Stimulated activated CD4-positive, alpha-beta T cell treated with anti-CD3 and anti-CD28 coated beads, Interleukin-12 subunit alpha, Interleukin-12 subunit beta, amount 100 ng/mL, for 48 hours (primary cell): ENCODE results near the gene GPM6B.

Experiments
- DNase-seq, 3 donors: peaks; one replicate each; pipeline ENCODE4 v3.0.0-alpha.2; 2020; ENCODE audit warnings: low read depth in 2 of 3, low spot score in 1 of 3

GPM6B gene

DNA sequence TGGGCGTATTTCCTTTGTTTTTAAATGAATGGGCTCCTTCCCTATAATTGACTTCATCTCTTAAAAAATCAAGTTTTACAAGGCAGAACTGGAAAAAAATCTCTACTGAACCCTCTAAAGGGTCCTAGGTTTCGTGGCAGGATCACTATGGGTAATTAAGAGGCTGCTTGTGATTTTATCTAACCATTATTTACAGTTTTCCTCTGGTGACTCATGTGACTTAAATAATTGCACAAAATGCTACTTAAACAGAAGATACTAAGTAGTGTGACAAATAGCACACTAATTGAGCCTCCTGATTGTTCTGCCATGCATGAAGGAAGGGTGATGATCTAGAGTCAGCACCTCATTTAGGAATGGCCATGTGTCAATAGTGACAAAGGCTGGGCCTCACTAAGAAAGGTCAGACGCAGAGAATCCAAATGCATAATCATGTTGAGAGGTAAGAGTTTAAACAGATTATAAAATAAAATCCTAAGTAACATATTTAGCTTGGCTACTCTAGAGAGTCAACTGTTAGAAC lies 46.8 kb downstream of the GPM6B start:
- DNase-seq, result no peak

DNA sequence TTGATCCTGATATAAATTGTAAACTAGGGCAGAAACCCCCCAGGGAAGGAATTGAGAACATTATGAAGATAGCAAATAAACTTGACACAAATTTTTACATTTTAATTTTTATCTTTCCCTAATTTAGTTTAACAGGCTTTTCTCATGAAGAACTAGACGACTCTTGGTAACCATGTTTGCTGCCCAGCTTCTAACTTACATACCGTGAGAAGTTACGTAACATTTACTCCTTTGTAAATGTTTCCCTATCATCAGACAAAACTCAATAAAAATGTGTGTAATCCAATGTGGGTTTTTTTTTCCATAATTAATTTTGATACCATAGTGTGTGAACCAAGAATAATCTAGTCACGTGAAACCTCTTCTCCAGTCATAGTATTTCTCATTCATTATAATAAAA lies 48.0 kb downstream of the GPM6B start:
- DNase-seq, result no peak

DNA sequence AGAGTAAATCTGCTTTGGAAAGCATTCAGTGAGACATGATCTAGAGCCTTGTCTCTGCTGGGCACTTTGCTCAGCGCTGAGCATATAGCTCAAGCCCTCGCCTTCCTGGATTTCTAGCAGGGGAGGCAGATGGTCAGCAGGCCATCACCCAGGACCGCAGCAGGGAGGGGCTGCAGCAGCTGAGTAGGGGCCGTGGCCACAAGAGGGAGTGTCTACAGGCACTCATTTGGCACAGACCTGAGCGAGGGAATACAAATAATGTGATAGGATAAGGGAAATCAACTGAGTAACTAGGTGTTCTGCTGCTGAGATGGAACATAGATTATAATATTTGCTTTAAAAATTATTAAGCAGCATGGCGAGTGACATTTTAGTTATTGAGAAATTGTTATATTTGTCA lies 52.1 kb downstream of the GPM6B start:
- DNase-seq, result no peak

DNA sequence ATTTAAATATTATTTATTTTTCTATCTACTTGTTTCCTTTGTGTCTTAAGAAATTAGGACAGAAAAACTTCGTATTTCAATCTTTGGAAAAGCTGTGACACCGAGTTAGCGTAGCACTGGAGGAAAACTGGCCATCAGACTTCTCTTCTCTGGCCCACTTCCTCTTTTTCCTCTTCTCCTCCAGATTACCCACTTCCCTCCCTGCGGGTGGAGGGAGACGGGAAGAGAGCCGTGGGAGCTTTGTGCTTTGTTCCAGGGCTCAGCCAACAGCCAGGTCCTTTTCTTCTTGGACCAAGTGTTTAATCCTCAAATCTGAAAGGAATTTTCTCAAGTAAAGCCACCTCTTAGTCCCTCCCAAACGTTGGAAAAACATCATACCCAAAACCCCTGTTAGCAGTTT lies 52.6 kb downstream of the GPM6B start:
- DNase-seq, result no peak

DNA sequence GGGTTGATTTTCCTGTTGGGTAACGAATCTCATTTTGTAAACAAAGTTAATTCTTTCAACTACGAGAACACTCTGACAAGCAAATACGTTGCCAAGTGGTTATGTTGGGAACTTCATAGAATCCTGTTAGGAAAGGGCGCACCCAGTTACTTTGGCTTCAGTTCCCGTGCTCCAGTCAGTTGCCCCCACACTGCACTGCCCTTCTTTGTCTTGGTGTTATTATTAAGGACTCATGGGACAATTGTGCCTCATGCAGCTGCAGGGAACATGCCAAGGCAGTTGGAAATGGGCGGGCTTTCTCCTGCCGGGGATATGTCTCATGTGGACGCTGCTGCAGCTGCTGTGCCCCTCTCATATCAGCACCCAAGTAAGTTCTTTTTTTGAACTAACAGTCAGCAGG lies 53.4 kb downstream of the GPM6B start:
- DNase-seq, result no peak

DNA sequence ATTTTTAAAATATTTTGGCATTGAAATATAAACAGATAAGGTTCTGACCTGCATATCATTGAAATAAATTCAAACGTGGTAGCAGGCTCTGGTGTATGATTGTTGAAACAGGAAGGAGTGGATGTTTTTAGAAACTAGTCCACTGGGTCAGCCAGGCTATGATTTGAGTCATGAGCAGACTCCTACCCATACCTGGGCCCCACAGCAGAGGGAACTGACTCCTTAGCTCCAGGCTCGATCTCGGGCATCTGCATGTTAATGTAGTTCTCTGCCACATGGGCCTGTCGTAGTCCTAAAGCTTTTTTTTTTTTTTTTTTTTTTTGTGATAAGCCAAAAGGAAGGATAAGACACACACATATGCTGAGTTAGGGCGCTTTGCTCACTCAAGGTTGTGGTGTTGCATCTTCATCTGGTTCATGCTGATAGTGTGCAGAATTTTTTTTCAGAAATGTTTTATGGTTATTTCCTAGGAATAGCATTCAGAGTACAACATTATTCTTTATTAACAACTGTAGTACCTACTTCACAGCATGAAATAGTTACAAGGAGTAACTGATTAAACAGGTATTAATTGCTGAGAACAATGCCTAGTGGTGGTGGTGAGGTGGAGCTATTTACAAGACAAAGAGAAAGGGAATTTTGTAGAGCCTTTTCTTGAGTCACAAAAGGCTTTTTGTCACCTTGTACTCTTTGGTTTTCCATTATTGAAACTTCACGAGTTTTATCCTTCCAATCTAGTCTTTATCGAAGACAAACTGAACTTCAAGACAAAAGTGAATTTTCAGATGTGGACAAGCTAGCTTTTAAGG lies 55.1 kb downstream of the GPM6B start:
- no peak for DNase-seq

DNA sequence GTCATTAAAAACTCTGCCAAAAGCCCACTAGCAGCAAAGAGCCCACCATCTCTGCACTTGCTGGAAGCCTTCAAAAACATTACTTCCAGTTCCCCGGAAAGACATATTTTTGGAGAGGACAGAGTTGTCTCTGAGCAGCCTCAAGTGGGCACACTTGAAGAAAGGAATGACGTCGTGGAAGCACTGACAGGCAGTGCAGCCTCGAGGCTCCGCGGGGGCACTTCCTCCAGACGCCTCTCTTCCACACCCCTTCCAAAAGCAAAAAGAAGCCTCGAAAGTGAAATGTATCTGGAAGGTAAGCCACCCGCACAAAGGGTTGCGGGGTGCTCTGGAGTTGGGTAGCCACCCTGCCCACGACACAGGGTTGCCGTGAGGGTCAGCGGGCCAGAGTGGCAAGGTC lies 56.5 kb downstream of the GPM6B start:
- no peak for DNase-seq

DNA sequence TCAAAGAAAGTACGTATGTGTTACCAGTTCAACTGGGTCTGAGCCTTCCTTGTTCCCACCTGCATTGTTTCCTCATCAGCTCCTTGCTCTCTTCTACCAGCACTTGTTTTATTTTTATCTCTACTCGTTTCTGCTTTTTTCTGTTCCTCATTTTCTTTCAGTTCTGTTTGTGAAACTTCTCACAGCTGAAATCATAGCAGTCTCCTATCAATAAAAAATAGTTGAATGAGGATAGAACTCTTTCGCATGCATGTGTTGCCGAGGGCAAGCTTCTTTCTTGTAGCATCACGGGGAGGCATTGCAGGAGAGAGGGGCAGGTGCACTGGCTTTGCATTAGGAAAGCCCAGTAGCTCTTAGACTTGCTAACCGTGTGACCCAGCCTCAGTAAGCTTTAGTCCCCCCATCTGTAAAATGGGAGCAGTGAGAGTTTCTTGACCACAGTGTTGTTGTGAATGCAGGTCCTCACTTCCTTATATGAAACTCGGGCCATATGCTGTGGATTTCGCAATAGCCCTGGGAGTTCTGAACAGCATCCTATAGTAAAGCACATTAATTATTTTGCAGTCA lies 57.7 kb downstream of the GPM6B start:
- no peak for DNase-seq

DNA sequence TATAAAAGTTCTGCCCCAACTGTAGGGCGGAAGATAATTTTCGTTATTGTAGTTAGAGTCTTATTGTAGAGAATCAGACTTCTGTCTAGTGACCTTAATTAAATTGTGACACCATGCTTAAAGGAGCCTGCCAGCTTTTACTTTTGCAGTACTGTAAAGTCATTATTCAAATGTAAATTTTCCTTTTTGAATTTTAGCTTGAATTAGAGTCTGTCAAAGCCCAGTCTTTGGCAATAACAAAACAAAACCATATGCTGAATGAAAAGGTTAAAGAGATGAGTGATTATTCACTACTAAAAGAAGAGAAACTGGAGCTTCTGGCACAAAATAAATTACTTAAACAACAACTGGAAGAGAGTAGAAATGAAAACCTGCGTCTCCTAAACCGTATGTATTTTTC lies 60.5 kb downstream of the GPM6B start:
- no peak for DNase-seq

DNA sequence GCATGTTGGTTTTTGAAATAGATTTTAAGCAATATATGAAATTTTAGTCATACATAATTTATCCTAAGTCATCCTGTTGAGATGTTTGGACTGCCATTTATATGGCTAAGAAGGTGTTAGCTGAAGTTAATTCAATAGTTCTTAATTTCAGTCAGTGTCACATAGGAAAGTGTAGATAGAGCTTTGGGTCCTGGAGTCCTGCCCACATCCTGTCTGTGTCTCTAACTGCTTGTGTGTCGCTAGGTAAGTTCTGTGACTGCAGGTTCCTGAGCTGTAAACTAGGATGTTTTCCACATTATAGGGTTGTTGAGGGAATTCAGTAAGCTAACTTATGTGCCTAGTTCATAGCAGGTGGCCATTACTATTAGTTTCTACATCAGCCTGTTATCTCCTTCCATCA lies 61.6 kb downstream of the GPM6B start:
- no peak for DNase-seq

DNA sequence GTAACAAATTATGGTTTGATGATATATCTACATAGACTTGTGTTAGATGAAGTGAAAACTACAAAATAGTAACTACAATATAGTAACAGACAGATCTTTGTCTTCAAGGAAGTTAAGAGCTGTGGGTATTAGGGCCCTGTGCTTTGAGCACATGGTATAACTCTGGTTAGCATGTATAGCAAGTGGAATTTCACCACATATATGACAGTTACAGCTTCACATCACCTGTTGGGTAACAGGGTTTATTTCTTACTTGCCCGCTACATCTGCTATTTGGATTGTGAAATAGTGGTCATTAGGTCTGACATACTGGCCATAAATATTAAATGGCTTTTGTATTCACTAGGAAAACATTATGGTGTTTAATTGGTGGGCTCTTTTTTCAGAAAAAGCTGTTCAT lies 62.1 kb downstream of the GPM6B start:
- no peak for DNase-seq

DNA sequence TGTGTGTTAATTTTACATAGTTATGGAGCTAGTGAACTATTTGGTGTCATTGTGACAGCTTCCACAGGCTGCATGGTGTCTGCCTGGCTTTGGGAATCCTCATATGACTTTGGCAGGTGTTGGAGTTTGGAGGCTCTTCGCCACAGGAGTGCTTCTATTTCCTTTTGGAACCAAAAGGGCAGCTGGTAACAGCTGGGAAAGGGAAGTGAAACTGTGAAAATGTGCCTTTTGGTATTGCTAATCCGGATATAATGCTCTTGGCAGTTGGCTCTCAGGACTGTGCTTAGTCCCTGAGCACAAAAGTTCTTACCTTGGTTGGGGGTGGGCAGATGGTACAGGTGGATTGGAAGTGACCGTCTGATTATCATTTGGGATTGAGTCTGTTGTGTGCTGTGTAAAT lies 64.2 kb downstream of the GPM6B start:
- no peak for DNase-seq

DNA sequence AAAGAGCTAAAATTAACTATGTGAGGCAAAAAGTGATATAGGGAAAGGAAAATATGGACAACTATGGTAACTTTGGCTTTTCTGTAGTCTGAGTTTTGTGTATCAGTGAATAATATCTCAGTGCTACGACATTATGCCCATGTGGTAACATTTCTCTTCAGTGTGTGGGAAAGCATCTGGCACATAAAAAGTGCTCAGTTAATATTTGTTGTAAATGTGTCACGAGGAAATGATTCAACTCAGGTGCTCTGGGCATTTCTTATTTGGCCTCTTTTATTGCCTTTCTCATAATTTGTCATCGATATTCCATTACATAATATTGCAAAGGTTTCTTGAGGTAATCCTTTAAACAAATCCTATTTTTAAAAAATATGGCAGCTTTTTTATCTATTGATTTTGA lies 64.8 kb downstream of the GPM6B start:
- DNase-seq, result no peak

DNA sequence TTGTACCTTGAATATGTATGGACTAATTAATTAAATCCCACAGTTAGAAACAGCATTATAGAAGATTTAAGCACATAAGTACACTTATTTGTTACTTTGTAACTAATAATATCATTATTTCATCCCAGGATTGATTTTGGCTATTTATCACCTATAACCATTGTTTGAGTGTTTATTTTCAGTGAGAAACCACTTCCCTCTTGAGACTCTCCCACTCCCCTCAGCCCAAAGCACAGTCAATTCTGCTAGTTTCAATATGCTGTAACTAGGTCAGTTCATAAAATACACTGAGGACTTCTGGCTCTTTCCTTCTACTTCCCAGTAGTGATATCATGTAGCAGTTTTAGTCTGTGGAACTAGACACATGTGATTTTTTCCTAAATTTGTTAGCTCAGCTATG lies 66.1 kb downstream of the GPM6B start:
- no peak for DNase-seq

DNA sequence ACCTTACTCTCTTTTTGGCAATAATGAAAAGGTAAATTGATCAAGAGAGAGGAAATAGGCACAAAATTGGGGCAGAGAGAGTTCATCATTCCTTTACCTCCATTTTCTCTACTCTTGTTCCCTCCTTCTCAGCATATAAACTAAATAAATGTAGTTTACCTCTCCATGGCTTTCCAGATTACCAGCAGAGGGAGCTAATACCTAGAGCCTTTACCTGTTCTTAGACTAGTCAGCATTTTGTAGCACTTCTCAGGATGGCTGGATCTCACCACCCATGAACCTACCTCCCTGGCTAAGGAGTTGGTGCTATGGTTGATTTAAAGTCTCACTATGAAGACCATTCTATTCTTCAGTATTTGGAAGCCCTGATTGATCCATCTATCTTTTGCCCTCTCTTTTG lies 66.7 kb downstream of the GPM6B start:
- DNase-seq, result no peak

DNA sequence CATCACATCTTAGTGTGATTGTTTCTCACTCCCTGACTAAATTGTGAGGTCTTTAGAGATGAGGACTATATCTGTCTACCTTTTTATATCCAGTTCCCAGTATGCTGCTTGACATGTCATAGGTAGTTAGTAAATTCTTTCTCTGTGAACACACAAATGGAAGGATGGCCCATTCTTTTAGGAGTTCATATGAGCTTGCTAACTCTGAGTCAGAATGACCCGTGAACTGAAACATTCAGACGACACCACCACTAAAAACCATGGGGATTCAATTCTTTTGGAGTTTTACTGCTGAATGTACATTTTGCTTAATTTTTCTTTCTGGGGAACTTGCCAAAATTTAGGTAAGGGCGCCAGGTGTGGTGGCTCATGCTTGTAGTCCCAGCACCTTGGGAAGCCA lies 68.4 kb downstream of the GPM6B start:
- DNase-seq, result no peak

DNA sequence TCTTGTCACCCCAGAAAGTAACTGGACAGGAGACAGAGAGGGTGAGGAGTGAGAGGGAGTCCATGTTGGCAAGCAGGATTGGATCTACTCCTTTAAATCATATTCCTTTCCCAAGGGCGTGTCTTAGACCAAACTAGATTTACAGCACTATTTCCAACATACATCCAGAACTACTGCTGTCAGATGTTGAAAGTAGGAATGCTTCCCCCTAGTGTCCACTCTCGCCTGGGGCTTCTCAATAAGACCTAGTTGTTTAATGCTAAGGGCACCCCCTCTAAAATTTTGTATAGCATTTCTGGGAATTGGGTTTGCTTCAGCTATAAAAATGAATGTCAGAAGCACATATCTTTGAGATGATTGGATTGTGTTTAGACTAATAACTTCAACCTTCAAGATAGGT lies 69.1 kb downstream of the GPM6B start:
- no peak for DNase-seq

DNA sequence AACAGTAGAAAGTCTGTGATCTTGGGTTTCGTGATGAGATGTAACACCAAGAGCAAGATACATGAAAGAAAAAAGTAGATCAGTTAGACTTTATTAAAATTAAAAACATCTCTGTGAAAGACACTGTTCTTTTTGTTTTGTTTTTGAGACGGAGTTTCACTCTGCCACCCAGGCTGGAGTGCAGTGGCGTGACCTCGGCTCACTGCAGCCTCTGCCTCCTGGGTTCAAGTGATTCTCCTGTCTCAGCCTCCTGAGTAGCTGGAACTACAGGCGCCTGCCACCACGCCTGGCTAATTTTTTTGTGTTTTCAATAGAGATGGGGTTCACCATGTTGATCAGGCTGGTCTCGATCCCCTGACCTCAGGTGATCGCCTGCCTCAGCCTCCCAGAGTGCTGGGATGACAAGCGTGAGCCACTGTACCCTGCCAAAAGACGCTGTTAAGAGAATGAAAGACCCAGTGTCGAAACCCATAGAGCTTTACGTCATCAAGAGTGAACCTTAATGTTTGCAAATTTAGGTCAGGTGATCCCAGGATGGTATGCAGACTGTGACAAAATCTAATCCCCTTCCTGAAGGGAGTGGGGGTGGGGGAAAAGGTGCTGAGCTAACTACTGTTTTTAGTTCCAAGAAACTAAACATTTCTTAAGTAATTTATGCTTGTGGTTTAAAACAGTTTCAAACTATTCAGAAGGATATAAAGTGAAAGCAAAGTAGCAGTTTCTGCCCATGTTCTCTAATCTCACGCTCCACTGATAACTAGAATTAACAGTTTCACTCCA lies 74.3 kb downstream of the GPM6B start:
- peak in 2 of 3 donors; percentile 16 to 17 for DNase-seq

DNA sequence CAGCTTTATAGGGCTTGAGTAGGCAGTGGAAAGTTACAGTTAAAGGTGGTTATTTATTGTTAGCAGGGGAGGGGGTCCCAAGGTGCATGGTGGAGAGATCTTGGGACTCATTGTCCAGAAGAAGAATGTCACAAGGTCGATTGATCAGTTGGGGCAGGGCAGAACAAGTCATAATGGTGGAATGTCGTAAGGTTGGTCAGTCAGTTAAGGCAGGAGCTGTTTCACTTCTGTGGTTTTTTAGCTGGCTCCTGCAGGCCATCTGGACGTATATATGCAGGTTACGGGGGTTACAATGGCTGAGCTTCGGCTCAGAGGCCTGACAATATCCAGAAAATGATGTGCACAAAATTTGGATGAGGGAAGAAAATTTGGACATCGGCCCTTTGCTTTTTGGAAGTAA lies 75.2 kb downstream of the GPM6B start:
- DNase-seq, result no peak

DNA sequence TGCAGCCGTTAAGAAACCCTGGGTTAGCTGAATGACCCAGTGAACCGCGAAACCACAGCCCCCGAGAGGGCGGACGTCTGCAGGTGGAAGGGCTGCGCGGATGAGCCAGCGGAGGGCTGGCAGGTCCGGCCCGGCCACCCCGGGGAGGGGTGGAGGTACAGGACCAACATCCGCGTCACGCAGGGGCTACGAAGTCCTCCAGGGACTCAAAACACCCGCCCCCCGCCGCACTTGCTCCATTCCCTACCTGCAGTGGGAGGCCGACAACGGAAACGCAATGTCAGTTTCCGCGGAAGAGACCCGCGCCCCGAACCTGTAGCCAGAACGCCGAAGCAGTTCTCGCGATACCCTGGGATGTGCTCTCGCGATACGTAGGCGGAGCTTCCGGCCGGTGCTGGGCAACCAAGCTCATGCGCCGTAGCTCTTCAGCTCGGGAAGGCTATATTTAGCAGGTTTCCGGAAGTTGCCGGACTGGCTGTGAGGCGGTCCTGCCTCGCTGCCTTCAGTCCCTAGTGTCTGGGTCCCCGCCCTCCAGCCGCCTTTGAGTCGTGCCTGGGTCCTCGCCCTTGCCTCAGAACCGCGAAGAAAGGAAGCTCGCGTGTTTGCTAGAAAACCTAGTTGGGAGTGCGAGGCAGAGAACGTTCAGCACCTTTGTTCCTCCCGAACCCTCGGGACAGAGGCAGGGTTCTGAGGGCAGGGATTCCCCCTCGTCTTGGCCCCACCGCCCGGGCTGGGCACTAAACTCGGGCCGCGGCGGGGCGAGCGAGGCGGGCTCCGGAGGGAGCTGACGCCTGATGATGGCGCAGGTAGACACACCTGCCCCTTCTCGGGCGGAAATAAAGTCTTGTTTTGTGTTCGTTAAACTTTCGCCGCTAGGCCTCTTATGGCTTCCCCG lies 82.4 kb downstream of the GPM6B start, which contains the start of the genes OFD1 and TRAPPC2:
Gene OFD1, plus strand, starts transcription at position 471 of the 895 bp plus-strand sequence. Its CDS starts 324 bp downstream, at position 795.
Gene TRAPPC2, minus strand, starts transcription at position 343 of the 895 bp plus-strand sequence. CDS start 14,657 bp downstream, outside the sequence.
- DNase-seq, result peak; percentile 77 to 90 (median 80)

DNA sequence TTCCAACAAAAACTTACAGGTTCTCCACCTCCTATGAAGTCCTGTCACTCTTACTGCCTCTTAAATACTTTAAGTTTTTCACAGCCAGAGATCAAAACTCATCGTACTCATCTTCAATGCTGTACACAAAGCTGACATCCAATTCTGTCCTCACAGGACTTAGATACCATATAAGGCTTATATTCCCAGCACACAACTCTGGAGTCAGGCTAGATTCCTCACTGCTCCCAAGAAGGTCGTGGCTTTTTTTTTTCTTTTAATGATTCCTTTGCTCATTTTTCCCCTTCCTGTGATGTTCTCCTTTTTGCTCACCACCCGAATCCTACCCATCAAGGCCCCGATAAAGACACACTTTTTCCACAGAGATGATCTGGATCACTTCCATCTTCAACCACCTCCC lies 83.4 kb downstream of the GPM6B start:
- no peak for DNase-seq
